Glomerular endothelial cell (primary cell): ENCODE measurements around the gene CMSS1. TPM values are rescaled to one million over a fixed set of nuclear protein-coding genes. Genes with fewer than 3 reads are reported as not detected.
"Not testable (repeated sequence)": the region's sequence is repeated elsewhere in the genome, so short reads cannot be mapped to it uniquely, and the experiment has no call there.

ENCODE experiments used
- DNase-seq: peaks from one replicate; pipeline ENCODE4 v3.0.0-alpha.2; 2011; ENCODE audit warnings: low read depth, low spot score; ENCODE audit errors: extremely low read depth
- total RNA-seq: library from RNA; depleted of rRNA; stranded (reverse); fragments of >200 nt; gene quantifications from 2 replicates; pipeline ENCODE4 v1.2.3, GENCODE V29; 2015

The CMSS1 gene
- total RNA-seq, 1 donor from 2014 or later, result 12.4 TPM

- no peak for DNase-seq
These were observed 257.5 kb downstream of the CMSS1 start for GRCh38 chr3:100075196-100075595.

- no peak for DNase-seq
These were observed 258.4 kb downstream of the CMSS1 start for GRCh38 chr3:100075851-100076730.

GRCh38 chr3:100076731-100077529, 259.3 kb downstream of the CMSS1 start:
- no peak for DNase-seq

GRCh38 chr3:100079328-100079727, 261.7 kb downstream of the CMSS1 start:
- DNase-seq, result no peak

- DNase-seq, result no peak
These were observed 262.9 kb downstream of the CMSS1 start for GRCh38 chr3:100080573-100080972.

- no peak for DNase-seq
These were observed 263.6 kb downstream of the CMSS1 start for GRCh38 chr3:100081311-100081710.

- no peak for DNase-seq
These were observed 264.5 kb downstream of the CMSS1 start for GRCh38 chr3:100081986-100082692.

GRCh38 chr3:100082714-100083113, 265.1 kb downstream of the CMSS1 start:
- no peak for DNase-seq

GRCh38 chr3:100083209-100083608, 265.5 kb downstream of the CMSS1 start:
- no peak for DNase-seq

GRCh38 chr3:100084100-100084806, 266.6 kb downstream of the CMSS1 start:
- no peak for DNase-seq

- DNase-seq, result no peak
These were observed 268.7 kb downstream of the CMSS1 start for GRCh38 chr3:100086401-100086800.

GRCh38 chr3:100087198-100087597, 269.5 kb downstream of the CMSS1 start:
- no peak for DNase-seq

GRCh38 chr3:100088735-100089368, 271.2 kb downstream of the CMSS1 start:
- no peak for DNase-seq

GRCh38 chr3:100089812-100090668, 272.4 kb downstream of the CMSS1 start:
- no peak for DNase-seq

- DNase-seq, result no peak
These were observed 273.0 kb downstream of the CMSS1 start for GRCh38 chr3:100090669-100091005.

GRCh38 chr3:100093831-100094230, 276.2 kb downstream of the CMSS1 start:
- no peak for DNase-seq

- not testable (repeated sequence) for DNase-seq
These were observed 278.6 kb downstream of the CMSS1 start for GRCh38 chr3:100096286-100096685.

GRCh38 chr3:100096866-100097265, 279.2 kb downstream of the CMSS1 start:
- DNase-seq, result no peak
